Osteoblast (primary cell): Measurements from ENCODE around the gene TNN. TPM values are rescaled to one million over a fixed set of nuclear protein-coding genes. Genes with fewer than 3 reads are reported as not detected.

Experiments
- DNase-seq: peaks from one replicate; pipeline ENCODE4 v3.0.0; 2011; ENCODE audit warnings: low spot score, mixed read lengths; ENCODE audit not compliant: insufficient read length; ENCODE audit errors: missing footprints
- H2AFZ ChIP-seq: 2 replicates; pipeline ENCODE4 v1.6.0; 2011; ENCODE audit warnings: mild to moderate bottlenecking, low read length
- H3K27ac ChIP-seq: 2 replicates; pipeline ENCODE4 v1.5.1; 2011; ENCODE audit warnings: mild to moderate bottlenecking, low read depth, low read length, moderate library complexity
- H3K27me3 ChIP-seq: 2 replicates; pipeline ENCODE4 v1.6.0; 2012; ENCODE audit warnings: mild to moderate bottlenecking, control low read depth, inconsistent platforms, low read length, moderate library complexity; ENCODE audit not compliant: insufficient read depth
- H3K36me3 ChIP-seq: 2 replicates; pipeline ENCODE4 v1.5.1; 2011; ENCODE audit warnings: mild to moderate bottlenecking, low read length, control low read depth, moderate library complexity; ENCODE audit not compliant: insufficient read depth
- H3K4me1 ChIP-seq: 2 replicates; pipeline ENCODE4 v1.5.1; 2011; ENCODE audit warnings: mild to moderate bottlenecking, low read length, control low read depth, moderate library complexity; ENCODE audit not compliant: insufficient read depth
- H3K4me2 ChIP-seq: 2 replicates; pipeline ENCODE4 v1.6.0; 2011; ENCODE audit warnings: mild to moderate bottlenecking, low read length; ENCODE audit not compliant: insufficient read depth
- H3K4me3 ChIP-seq: fragments of 200-600 bp; sonication (generic); 3 replicates; pipeline ENCODE4 v1.5.1; 2012; ENCODE audit warnings: mild to moderate bottlenecking, low read length, inconsistent platforms; ENCODE audit not compliant: insufficient read depth
- H3K79me2 ChIP-seq: 2 replicates; pipeline ENCODE4 v1.6.0; 2012; ENCODE audit warnings: mild to moderate bottlenecking, low read length, control low read depth, inconsistent platforms; ENCODE audit not compliant: insufficient read depth
- H3K9me3 ChIP-seq: 2 replicates; pipeline ENCODE4 v1.5.1; 2011; ENCODE audit warnings: low read depth, low read length, control low read depth
- H4K20me1 ChIP-seq: 2 replicates; pipeline ENCODE4 v1.6.0; 2012; ENCODE audit warnings: mild to moderate bottlenecking, low read length, control low read depth; ENCODE audit not compliant: insufficient read depth
- CTCF ChIP-seq: IDR thresholded peaks from 2 replicates; pipeline ENCODE4 v1.5.1; 2011; ENCODE audit warnings: mild to moderate bottlenecking, low read depth, low read length, moderate library complexity; ENCODE audit errors: extremely low read depth
- total RNA-seq: library from RNA; depleted of rRNA; stranded (reverse); fragments of >200 nt; gene quantifications from 2 replicates; pipeline ENCODE4 v1.2.3, GENCODE V29; 2012

TNN gene
- total RNA-seq, 1 donor = under 0.01 TPM

- H3K4me3 ChIP-seq = no peak overlapping the region
- no peak overlapping the region for H2AFZ ChIP-seq
- no peak for DNase-seq
- H3K79me2 ChIP-seq = no peaks in the 10 kb centered on the region
- no peak overlapping the region for H3K27ac ChIP-seq
- H3K27me3 ChIP-seq = no peaks in the 10 kb centered on the region
- no peaks in the 10 kb centered on the region for H4K20me1 ChIP-seq
- no peaks in the 10 kb centered on the region for H3K9me3 ChIP-seq
- H3K36me3 ChIP-seq = no peaks in the 10 kb centered on the region
- H3K4me2 ChIP-seq = no peak overlapping the region
- H3K4me1 ChIP-seq = peaks cover 9% of the 10 kb centered on the region
- TF ChIP-seq CTCF = no peak
Observed at GRCh38 chr1:175145899-175146528, 78.4 kb downstream of the TNN start.

GRCh38 chr1:175146529-175147213 is 79.0 kb downstream of the TNN start:
- H3K9me3 ChIP-seq = no peaks in the 10 kb centered on the region
- peak; percentile 90 for DNase-seq
- no peak overlapping the region for H2AFZ ChIP-seq
- peak; percentile 90 for TF ChIP-seq CTCF
- no peaks in the 10 kb centered on the region for H3K79me2 ChIP-seq
- no peaks in the 10 kb centered on the region for H3K36me3 ChIP-seq
- H3K4me2 ChIP-seq = no peak overlapping the region
- no peak overlapping the region for H3K27ac ChIP-seq
- H3K27me3 ChIP-seq = no peaks in the 10 kb centered on the region
- H4K20me1 ChIP-seq = no peaks in the 10 kb centered on the region
- no peak overlapping the region for H3K4me3 ChIP-seq
- peaks cover 9% of the 10 kb centered on the region for H3K4me1 ChIP-seq

GRCh38 chr1:175147569-175147968 is 79.9 kb downstream of the TNN start:
- Histone ChIP-seq H3K4me1 (peaks cover 9% of the 10 kb centered on the region), H3K36me3 (no peaks in the 10 kb centered on the region), H3K27me3 (no peaks in the 10 kb centered on the region), H3K9me3 (no peaks in the 10 kb centered on the region), H3K4me3 (no peak overlapping the region), H3K4me2 (no peak overlapping the region), H2AFZ (no peak overlapping the region), H3K79me2 (no peaks in the 10 kb centered on the region), H4K20me1 (no peaks in the 10 kb centered on the region), H3K27ac (no peak overlapping the region)
- no peak for TF ChIP-seq CTCF
- no peak for DNase-seq

DNA sequence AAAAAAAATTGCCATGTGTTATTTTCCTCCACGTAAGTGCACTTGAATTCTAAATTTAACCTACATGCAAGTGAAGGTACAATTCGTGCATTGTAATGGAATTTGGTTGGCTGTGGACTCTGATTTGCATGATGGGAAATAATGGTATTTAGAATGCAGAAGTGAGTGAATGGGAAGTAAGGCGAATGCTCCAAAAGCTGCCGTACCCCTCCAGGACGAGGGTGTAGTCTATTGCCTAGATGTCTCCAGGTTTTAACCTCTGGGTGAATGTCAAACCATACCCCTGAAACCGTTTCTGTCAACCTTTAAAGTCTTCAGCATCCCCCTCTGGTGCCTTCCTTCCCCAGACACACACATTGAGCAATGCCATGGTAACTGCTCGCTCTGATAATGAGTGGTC is 80.4 kb downstream of the TNN start:
- Histone ChIP-seq H3K79me2 (no peaks in the 10 kb centered on the region), H4K20me1 (no peaks in the 10 kb centered on the region), H3K4me2 (no peak overlapping the region), H3K27ac (no peak overlapping the region), H3K27me3 (no peaks in the 10 kb centered on the region), H3K36me3 (no peaks in the 10 kb centered on the region), H2AFZ (no peak overlapping the region), H3K9me3 (no peaks in the 10 kb centered on the region), H3K4me3 (no peak overlapping the region), H3K4me1 (peaks cover 9% of the 10 kb centered on the region)
- no peak for TF ChIP-seq CTCF
- DNase-seq = no peak
